GM12875 (cell line): Measurements from ENCODE around the gene GSTA3.
A peak's percentile ranks its signal among the peaks of the same experiment; 100 is the strongest.
"Not testable (repeated sequence)": the region's sequence is repeated elsewhere in the genome, so short reads cannot be mapped to it uniquely, and the experiment has no call there.

Experiments used
- H3K4me3 ChIP-seq: one replicate; pipeline ENCODE4 v1.5.1; 2011; ENCODE audit warnings: low read depth, low read length, control low read depth
- TF ChIP-seq, protein P1 (sequence below): IDR thresholded peaks from 2 replicates; pipeline ENCODE4 v1.5.1; 2011; ENCODE audit warnings: low read depth, mild to moderate bottlenecking, control low read depth, inconsistent platforms, low read length, moderate library complexity, borderline replicate concordance; ENCODE audit not compliant: insufficient read depth

Gene GSTA3

DNA sequence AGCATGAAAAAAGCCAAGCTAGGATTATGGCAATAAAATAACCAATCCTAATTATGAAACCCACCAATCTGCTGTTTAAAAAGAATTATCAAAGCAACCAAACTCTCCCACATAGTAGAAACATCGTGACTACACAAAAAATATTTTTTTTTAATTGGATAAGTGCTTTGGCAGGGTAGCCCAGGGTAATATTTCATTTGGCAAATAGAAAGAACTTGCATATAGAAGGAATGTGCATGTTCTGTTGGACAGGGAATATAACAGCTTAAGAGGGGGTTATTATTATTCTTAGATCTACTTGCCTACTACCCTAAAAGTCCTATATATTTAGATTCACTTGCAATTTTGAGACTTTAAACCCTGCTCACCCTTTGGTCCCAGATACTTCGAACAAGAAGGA lies 972 bp downstream of the GSTA3 start:
- H3K4me3 ChIP-seq, result no peak overlapping the region
- TF ChIP-seq, protein P1, sequence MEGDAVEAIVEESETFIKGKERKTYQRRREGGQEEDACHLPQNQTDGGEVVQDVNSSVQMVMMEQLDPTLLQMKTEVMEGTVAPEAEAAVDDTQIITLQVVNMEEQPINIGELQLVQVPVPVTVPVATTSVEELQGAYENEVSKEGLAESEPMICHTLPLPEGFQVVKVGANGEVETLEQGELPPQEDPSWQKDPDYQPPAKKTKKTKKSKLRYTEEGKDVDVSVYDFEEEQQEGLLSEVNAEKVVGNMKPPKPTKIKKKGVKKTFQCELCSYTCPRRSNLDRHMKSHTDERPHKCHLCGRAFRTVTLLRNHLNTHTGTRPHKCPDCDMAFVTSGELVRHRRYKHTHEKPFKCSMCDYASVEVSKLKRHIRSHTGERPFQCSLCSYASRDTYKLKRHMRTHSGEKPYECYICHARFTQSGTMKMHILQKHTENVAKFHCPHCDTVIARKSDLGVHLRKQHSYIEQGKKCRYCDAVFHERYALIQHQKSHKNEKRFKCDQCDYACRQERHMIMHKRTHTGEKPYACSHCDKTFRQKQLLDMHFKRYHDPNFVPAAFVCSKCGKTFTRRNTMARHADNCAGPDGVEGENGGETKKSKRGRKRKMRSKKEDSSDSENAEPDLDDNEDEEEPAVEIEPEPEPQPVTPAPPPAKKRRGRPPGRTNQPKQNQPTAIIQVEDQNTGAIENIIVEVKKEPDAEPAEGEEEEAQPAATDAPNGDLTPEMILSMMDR, result no peak

DNA sequence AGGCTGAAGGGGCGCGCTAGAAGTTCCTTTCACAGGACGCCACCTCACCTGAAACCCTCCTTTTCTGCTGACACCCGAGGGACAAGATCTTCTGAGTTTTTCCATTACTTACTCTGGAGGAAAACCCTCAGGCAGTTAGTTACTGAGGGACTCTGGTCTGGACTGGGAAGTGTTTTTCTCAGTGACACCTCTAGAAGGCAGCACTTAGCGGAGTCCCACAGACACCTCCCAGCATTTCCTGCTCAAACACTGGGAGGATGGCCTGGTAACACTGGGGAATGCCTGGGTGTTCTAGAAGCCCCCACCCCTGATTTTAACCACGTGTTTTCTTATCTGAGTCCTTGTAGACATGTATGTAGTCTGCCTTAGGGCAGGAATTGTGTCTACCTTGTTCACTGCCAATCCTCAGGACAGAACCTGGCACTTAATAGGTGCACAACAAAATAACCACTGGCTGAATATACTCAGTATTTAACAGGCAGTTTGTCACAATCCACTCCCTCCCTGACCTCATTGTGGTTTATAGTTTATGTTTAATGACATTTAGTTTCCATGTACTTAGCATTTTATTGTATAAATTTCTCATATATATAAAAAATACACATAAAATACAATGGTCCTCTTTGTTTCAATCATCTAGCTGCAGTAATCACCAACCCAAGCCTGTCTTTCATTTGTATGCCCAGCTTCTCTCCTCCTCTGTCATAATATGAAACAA lies 4.8 kb downstream of the GSTA3 start:
- TF ChIP-seq, protein P1, result peak; percentile 37; the same call in 1 of the 2 replicates

DNA sequence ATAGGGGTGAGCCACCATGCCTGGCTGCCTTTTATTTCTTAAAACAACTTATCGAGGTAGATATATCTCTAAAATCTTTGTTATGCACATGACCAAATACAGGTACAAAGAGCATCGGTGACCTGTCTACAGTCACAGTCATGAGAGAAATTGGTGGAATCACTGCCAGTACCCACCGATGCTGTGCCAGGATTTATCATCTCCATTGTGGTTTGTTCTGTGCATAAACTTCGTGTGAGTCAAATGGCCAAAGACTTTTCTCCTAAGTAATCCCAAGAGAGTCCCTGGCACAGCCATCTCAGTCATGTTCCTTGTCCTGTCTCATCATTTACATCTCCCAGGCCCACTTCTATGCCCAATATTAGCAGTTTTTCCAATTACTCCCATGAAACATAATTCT lies 9.0 kb downstream of the GSTA3 start:
- H3K4me3 ChIP-seq, result no peak overlapping the region
- TF ChIP-seq, protein P1, result no peak

More for the DNA sequence above, 4.8 kb downstream of the GSTA3 start:
- no peak overlapping the region for H3K4me3 ChIP-seq

DNA sequence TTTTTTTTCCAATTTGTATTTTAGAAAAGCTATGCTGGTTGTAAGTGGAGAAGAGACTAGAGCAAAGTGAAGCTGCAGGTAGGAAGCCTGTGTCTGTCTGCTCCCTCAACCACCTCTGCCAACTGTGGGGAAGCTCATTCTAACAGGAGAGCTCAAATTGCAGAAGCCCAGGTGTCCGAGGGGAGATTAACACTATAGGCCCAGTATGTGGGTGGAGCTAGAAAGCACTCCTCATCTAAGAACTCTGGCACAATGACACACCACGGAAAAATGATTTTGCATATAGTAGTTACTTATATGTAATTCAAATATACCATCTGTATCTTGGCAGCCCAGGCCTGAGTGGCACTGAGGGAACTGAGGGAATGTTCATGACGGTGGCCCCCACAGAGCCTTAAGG lies 13.7 kb downstream of the GSTA3 start:
- not testable (repeated sequence) for H3K4me3 ChIP-seq

DNA sequence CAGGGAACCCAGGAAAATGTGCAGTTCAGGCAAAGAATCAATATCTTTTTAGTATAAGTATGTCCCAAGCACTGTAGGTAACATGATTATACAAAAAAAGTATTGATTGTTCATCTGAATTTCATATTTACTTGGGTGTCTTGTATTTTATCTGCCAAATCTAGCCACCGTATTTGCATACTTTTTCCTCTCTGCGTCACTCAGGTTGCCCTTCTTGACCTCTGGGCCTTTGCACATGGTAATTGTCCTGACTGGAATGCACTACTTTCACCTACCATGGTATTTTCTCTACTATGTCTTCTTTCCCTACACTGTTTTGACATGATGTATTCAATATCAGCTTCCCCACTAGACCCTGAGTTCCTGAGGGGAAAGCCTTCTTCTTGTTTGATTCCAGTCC lies 15.2 kb downstream of the GSTA3 start:
- TF ChIP-seq, protein P1, result no peak
- H3K4me3 ChIP-seq, result no peak overlapping the region

DNA sequence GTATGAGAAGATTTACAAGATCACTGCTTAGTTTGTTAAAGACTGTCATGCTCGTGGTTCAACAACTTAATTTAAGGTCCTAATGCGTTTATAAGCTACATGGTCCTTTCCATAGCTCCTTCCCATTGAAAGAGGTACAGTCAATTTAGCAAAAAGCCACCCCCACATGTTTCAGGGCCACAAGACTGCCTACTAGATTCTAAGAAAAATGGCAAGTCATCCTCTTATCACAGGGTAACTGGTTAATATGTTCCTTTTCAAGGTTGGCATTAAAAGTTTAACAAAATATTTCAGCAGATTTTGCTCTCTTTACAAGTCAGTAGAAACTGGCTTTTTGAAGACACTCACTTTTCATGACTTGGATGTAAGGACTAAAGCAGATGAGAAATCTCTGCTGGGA lies 15.7 kb downstream of the GSTA3 start:
- TF ChIP-seq, protein P1, result no peak
- H3K4me3 ChIP-seq, result no peak overlapping the region

DNA sequence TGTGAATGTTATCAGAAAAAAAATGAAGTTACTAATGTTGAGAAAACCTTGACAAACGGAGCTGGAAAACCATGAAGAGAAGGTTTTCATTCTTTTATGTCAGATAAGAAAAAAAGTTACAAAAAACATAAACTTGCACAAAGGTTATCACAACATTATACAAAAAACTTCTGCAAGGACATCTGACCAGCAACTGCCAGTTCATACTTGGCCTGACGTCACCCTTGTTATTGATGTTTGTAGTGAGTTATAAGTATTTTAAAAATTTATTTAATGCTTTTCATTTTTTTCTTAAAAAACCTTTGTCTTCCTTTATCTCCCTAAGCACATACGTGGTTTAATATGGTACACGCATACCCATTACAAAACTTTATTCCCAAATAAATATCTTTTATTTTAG lies 16.3 kb downstream of the GSTA3 start:
- H3K4me3 ChIP-seq, result no peak overlapping the region
- TF ChIP-seq, protein P1, result no peak

DNA sequence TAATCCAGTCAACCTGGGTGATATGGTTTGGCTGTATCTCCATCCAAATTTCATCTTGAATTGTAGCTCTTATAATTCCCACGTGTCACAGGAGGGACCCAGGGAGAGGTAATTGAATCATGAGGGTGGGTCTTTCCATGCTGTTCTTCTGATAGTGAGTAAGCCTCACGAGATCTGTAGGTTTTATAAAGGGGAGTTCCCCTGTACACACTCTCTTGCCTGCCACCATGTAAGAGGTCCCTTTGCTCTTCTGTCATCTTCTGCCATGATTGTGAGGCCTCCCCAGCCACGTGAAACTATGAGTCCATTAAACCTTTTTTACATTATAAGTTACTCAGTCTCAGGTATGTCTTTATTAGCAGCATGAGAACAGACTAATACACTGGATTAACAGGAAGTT lies 19.5 kb downstream of the GSTA3 start:
- TF ChIP-seq, protein P1, result no peak
- no peak overlapping the region for H3K4me3 ChIP-seq
